Measurements from ENCODE around the gene WSB1.

WSB1 gene

DNA sequence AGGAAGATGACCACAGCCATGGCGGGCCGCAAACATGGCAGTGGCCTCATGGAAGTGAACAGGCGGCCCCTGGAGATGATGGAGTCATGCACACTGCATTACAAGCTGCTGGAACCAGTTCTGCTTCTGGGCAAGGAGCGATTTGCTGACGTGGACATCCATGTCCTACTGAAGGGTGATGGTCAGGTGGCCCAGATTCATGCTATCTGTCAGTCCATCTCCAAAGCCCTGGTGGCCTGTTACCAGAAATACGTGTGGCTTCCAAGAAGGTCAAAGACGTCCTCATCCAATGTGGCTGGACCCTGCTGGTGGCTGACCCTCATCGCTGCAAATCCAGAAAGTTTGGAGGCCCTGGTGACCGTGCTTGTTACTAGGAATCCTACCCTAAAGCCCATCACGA lies 13.4 kb upstream of the WSB1 start:
- no peak for DNase-seq

DNA sequence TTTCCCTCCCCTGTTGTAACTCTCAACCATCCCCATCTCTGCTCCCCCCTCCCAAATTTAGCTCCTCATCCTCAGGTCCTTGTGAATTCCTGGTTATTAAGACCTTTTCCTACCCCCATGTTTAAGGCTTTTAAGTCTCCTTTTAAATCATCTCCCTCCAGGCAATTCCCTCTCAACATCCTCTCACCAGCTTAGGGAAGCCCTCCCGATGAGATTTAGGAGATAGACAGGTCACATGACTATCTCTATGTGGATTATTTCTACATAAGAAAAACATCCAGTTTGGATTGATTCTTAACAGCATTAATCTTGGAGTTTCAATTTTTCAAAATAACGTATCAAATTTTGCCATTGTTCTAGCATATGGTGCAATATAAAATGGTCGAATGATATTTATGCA lies 12.5 kb upstream of the WSB1 start:
- DNase-seq: no peak

DNA sequence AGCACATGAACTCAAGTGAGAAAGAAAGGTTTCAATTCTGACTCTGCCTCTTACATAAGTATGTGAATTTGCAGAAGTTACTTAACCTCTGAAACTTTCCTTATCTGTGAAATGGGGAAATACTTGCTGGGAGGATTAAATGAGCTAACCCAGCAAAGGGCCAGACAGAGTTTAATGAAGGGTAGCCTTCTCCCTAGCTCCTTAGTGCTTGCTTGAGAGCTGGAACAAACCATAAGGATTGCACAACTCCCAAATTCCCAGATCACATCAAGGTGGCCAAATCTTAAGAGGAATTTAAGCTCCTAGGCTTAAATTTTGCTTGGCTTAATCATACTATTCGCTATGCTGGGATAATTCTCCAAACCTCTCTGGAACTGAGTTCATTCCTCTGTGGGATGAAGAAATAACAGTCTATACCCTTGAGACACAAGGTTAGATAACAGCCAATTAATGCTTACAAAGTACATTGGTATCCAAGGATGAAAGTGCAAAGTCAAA lies 11.8 kb upstream of the WSB1 start:
- DNase-seq: no peak

DNA sequence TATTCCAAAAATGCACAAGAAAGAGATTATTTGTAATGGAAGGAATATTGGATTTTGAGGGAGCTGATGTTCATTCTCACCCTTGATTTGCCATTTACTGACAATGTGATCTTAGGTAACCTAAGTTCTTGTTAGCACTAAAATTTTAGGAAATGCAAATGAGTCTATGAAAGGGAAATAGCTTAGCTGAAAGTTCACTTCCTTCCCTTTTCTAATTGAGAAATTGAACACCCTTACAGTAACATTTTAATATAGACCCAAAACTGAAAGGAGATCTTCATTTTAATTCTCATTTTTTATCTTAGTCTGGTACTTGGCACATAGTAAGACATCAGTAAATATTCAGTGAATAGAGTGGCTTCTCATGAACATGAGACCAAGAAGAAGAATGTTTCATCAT lies 10.9 kb upstream of the WSB1 start:
- no peak for DNase-seq

DNA sequence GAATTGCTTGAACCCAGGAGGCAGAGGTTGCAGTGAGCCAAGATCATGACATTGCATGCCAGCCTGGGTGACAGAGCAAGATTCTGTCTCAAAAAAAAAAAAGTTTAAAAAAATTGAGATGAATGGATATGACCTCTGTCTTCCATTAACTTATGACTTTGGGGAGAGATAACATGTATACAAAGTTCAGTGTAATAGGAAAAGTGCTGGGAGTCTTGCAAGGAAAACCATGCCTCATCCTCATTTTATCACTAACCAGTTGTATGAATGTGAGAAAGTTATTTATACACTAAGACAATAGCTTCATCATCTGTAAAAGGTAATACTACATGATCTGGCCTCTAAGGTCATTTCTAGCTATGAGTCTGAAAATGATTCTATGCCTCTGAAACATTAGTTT lies 10.2 kb upstream of the WSB1 start:
- DNase-seq: no peak

DNA sequence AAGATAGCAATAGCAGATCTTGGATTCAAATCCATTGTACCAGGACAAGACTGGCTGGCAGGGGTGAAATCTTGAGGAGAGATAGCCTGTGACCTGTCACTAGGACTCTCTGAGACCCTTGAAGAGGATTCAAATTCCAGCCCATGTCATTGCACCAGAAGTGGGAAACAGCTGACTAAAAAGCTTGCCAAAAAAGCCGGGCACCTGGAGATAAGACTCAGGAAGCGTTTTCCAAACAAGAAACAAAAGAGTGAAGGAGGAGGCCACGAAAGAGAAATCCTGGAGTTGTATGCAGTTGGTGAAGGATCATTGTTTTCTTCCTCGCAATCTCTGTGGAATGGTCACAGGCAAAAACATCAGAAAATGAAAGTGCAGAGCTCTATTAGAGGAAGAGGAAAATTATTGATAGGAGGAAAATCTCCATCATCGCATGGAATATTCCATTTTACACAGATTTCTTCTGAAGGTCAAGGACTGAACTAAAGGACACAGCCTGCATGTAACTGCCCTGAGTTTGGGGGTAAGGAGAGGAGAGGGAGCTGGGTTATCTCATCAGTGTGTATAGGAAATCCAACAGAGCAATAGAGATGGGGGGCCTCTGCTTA lies 9.0 kb upstream of the WSB1 start:
- no peak for DNase-seq

DNA sequence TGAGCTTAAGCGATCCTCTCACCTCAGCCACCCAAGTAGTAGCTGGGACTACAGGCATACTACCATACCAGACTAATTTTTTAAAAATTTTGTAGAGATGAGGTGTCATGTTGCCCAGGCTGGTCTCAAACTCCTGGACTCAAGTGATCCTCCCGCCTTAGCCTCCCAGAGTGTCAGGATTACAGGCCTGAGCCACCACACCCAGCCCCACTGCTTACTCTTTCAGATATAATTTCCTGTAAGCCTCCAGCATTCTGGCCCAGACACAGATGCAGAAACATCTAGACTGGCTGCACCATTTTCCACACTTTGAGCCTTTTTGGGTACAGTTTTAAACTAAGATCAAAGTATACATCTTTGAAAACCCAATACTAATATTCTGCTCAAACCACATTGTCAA lies 8.4 kb upstream of the WSB1 start:
- no peak for DNase-seq

DNA sequence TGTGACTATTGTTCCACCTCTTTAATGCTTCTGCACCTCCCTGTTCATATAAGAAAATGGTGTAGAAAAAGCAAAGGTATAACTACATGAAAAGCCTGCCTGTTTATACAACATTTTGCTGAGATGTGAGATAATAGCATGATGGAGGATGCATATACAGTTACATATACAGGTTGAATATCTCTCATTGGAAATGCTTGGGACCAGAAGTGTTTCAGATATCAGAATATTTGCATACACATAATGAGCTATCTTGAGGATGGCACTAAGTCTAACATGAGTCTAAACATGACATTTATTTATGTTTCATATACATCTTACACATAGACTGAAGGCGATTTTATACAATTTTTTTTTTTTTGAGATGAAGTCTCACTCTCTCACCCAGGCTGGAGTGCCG lies 5.7 kb upstream of the WSB1 start:
- DNase-seq: no peak

DNA sequence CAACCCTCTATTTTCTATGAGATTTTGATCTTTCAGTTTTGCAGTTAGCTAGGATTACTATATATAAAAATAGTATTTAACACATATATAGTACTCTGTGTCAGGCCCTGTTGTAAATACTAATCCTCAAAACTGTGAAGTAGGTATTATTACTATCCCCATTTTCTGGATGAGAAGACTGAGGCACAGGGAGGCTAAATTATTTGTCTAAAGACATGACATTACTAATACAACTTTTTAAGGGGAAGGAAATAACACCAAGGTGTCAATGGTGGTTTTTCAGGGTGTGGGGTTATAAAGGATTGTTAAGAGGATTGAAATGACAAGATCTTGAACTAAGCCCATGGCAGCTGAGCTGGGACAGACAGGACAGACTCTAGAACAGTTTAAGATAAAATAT lies 4.1 kb upstream of the WSB1 start:
- no peak for DNase-seq

DNA sequence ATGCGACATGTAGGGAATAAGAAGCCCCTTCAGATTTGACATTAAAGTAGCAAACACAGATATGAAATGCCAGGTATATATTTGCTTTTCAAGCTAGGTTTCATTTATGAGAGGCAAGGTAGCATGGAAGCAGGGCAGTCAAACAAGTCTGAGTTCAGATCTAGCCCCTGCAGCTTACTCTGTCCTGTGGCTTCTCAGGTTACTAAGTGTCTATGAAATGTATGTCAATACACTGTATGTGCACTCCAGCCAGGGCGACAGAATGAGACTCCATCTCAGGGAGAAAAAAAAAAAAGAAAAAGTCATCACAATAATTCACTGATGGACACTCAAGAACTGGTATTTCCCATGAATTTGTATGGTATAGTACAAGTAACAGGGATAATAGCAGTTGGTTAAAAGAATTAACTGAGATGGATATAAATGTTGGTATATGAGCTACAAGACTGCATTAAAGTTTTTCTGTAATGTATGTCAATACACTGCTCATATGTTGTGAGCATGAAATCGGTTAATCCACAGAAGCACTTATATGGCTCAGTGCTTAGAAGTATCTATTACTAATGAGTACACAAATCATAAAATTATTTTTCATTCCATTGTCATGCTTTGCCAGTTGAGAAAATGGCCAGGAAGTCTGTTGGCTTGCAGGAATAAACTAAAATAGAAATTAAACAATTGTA lies 2.9 kb upstream of the WSB1 start:
- DNase-seq: peak; percentile 37

DNA sequence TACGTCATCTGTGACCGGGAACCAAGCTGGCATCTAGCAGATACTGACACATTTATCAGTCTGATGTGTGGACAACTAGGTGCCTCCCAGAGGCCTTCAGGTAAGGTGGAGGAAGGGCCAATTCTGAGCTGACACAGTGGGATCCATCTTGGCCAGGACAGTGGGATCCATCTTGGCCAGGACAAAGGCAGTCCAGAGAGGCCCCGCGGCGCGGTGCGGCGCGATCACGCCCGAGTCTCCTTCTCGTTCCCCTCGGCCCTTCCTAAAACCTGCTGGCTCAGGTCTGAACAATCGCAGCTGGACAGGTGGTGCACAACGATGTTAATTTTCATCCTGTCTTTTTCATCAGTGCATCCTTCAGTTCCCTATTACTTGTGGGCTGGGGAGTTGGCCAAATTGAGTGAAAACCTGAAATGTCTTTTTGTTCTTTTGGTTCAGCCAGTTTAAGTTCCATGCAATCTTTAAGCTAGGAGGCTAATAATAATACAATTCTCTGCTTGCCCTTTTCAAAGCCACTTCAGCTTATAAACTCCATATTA lies 486 bp upstream of the WSB1 start:
- DNase-seq: no peak

DNA sequence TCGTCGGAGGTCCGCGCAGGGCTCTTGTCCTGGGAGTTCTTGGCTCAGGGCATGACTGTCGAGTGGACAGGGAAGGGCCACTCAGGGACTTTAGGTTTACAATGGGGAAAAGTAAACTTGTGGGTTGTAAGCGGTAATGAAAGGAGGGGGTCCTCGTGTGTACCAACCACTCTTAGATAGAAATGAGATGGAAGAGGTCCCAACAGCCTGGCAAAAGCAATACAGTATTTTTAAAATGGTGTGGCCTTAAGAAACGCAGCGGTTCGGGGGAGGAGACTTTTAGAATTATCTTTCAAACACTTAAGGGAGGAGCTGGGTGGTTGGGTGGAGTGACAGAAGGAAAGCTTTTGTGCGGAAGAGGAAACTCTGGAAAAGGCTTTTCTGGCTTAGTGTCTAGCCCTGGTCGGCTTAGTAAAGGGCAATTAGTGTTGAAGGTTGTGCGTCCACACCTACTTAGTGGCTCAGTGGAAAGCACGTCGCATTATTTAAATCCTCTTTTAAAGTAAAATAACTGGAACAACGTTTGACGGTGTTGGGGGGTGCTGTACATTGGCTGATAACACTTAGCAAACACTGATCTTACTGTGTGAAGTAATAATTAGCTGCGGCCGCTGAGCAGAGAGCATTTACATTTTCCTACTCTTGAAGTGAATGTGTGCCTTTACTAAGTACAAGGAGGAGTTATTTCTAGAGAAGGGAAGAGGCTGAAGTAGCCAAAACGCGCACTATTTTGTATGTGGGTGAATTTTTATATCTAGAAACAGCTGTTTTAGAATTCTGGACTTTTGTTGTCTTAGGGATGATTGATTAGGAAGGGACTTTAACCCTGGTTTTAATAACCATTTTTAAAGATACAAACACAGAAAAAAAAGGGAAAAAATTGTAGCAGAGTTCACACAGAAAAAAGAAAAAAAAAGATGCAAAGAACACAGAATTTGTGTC lies 1.0 kb downstream of the WSB1 start:
- DNase-seq: peak; percentile 66

DNA sequence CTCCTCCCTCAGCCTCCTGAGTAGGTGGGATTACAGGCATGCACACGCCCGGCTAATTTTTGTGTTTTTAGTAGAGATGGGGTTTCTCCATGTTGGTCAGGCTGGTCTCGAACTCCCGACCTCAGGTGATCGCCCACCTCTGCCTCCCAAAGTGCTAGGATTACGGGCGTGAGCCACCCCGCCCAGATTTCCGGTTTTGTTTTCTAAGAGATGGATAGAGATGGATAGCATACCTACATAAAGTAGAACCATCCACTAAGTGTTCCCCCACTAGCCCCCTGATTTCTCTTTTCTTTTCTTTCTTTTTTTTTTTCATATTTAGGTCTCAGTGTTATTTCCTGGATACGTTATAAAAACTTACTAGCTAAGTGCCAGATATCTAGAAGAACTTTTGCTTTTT lies 2.0 kb downstream of the WSB1 start:
- no peak for DNase-seq

DNA sequence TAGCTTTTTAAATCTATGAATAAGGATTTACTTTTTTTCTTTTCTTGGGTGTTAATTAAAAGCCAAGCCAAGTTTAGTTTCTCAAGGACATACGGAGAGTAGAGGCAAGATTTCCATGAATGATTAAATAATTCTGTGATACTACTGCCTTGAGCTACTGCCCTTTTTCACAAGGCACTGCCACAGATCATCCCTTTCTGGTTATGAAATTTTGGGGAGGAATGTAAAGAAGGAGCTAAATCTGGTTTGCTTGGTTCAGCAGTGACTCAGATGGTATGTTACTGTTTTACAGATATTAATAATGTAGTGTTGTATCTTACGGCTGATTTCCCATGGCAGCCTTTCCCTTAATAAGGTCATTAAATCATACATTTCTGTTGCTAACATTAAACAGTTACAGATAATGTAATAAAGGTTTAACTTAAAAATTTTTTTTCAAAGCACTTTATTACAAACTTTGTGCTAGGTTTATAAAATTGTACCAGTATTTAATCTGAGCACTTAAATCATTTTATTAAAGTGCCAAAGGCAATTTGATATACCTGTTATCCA lies 2.6 kb downstream of the WSB1 start:
- no peak for DNase-seq

DNA sequence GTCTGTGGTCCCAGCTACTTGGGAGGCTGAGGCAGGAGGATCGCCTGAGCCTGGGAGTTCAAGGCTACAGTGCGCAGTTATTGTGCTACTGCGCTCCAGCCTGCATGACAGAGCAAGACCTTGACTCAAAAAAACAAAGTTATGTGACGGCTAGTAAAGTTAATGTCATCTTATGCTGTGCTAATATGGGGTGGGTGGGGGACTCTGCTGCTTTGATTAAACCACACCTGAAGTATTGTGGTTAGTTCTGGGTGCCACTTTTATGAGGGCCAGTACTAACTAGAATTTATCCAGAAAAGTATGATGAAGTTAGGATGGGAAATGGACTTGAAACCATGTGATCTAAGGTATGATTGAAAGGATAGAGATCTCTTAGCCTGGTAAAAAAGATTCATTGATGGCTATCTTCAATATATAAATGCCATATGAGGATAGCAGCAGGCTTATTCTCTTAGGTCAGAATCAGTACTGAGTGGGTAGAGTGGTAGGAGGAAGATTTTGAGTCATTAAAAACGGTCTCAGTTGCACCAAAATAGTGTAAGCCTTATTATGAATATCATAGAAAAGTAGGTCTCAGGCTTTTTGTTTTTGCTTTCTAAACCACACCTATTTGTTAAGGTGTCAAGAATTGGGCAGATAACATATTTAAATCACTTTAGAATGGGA lies 5.6 kb downstream of the WSB1 start:
- no peak for DNase-seq

DNA sequence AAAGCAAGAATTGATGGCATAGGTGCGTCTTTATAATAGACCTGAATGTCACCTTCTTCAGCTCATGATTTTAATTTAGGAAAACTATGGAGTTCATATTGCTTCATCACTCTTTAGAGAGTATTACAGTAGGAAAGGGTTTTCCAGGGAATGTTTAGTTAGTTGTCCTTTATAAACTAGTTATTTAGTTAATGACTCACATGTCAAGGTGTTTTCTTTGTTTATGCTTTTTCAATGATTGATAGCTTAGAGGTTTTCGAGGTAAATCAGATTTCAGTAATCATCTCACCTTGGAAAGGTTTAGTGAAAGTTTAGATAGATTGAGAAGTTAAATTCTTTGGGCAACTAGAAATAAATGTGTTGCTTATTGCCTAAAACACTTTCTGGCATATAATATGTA lies 9.8 kb downstream of the WSB1 start:
- DNase-seq: no peak

DNA sequence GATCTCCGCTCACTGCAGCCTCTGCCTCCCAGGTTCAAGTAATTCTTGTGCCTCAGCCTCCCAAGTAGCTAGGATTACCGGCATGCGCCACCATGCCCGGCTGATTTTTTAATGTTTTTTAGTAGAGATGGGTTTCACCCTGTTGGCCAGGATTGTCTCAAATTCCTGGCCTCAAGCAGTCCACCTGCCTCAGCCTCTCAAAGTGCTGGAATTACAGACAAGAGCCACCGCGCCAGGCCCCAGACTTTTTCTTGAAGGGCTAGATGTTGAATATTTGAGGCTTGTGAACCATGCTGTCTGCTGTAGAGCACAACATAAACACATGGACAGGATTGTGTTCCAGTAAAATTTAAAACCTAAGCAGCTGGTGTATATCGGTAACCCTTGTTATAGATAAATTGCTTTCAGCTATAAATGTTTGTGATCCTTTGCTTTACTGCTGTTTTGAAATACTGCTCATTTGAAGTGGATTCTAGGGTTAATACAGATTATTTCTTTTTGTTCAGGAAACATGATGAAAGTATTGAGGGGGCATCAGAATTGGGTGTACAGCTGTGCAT lies 12.4 kb downstream of the WSB1 start:
- no peak for DNase-seq

DNA sequence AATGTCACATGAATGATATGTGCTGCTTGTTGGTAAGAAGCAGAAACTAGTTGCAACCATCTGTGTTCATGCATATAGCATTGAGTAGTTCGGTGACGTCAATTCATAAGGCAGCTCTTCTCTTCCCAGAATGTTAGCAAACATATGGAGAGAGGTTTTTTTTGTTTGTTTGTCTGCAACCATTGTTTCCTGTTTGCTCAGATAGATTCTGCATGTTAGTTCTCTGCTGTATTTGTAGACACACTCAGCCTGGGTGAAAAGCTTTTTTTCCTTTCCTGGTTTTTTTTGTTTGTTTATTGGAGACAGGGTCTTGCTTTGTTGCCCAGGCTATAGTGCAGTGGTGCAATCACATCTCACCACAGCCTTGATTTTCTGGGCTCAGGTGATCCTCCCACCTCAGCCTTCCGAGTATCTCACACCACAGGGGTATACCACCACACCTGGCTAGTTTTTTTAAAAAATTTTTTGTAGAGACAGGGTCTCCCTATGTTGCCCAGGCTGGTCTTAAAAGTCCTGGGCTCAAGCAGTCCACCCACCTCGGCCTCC lies 16.7 kb downstream of the WSB1 start:
- no peak for DNase-seq

DNA sequence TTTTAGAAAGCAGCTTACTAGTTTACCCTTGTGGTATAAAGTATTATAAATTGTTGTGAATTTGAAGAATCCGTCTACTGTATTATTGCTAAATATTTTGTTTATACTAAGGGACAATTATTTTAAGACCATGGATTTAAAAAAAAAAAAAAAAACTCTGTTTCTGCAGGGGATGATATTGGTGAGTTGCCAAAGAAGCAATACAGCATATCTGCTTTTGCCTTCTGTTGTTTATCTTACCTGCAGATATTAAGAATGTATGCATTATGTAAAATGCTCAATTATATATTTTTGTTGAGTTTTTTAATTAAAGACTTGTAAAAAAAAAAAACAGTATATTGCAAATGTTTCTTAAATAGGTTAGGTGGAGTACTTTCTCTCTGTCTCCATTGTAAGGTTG lies 19.4 kb downstream of the WSB1 start:
- DNase-seq: peak; percentile 25

DNA sequence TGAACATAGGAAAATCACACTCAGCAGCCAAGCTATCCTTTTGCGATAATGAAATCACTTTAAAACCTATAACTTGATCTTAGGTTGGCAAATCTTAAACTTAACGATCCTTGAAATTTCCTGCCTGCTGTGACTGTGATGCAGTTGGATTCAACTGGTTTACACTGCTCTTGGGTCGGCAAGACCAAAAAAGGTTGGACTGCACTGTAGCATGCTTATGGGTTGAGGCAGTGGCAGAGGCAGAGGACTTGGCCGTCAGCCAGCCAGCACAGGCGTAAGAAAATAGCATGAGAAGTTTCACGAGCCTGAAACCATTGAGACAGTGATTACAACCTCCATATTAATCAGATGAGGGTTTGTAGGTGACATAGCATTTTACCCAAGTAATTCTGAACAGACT lies 21.4 kb downstream of the WSB1 start:
- peak; percentile 86 for DNase-seq

DNA sequence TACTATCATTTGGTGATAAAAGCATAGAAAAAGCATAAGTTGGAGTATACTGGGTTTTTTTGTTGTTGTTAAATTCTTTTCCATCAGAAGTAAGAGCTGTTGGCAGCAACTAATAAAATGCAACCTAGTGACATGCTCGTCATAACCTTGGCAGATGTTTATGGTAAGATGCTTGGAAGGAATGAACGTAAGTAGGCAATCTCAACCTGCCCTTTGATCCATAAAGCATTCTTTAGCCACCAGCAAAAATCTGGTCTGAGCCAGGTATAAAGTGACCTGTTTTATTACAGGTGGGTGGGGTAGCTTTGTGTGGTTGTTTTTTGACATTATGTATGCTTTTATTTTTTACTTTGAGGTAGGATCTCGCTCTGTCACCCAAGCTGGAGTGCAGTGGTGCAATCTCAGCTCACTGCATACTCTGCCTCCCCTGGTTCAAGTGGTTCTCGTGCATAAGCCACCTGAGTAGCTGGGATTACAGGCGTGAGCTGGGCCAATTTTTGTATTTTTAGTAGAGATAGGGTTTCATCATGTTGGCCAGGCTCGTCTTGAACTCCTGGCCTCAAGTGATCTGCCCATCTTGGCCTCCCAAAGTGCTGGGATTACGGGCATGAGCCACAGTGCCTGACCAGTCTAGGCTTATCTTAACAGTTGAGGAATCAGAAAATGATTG lies 22.0 kb downstream of the WSB1 start:
- no peak for DNase-seq

DNA sequence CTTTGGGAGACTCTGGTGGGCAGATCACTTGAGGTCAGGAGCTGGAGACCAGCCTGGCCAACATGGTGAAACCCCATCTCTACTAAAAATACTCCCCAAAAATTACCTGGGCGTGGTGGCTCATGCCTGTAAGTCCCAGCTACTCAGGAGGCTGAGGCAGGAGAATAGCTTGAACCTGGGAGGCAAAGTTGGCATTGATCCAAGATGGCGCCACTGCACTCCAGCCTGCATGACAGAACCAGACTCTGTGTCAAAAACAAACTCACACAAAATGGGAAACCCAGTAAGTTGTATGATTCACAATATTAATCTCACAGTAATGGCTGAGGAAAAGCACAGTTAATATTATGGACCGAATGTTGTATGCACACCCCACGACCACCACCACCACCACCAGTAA lies 24.3 kb downstream of the WSB1 start:
- no peak for DNase-seq

Measured in NCI-H2171 treated with DMSO at 0.1 percent for 48 hours (cell line).